ENCODE results near the gene THSD4. TPM values are rescaled to one million over a fixed set of nuclear protein-coding genes. Genes with fewer than 3 reads are reported as not detected.

THSD4 gene
- total and polyA plus RNA-seq, 2 of the 4 experiments (the other 2 are of a cell fraction), result 25.5 to 31.1 TPM

GRCh38 chr15:71097890-71098289 is 17.4 kb upstream of the THSD4 start:
- no peaks in the 10 kb centered on the region for H3K79me1 ChIP-seq (ENCODE audit: low read depth in 1 of 2, low read length in 2 of 2)
- no peak overlapping the region for H4K5ac ChIP-seq (ENCODE audit: low read depth, low read length)
- in situ Hi-C loops (cut with MboI; ENCODE audit: low sequenced_read_pairs), result no loop called here
- H3K36me3 ChIP-seq (ENCODE audit: control insufficient read depth, insufficient read depth, low read length), result no peaks in the 10 kb centered on the region
- ChIA-PET CTCF (no interaction called here), POLR2A (ENCODE audit: unreplicated experiment) (no interaction called here)
- BruUV-seq (replicated peaks), result no TSS peak
- no peaks in the 10 kb centered on the region for H3K27me3 ChIP-seq (ENCODE audit: control insufficient read depth, insufficient read depth, low read length)
- no peak overlapping the region for H3K4me2 ChIP-seq (ENCODE audit: low read depth, low read length)
- H2AK9ac ChIP-seq (replicated peaks; ENCODE audit: low read depth, low read length, poor library complexity), result no peak overlapping the region
- H3K14ac ChIP-seq (replicated peaks; ENCODE audit: low read depth, low read length), result no peak overlapping the region
- dilution Hi-C loops (cut with HindIII; ENCODE audit: low sequenced_read_pairs, unreplicated experiment), result no loop called here
- H3K4ac ChIP-seq (ENCODE audit: low read depth, low read length), result no peak overlapping the region
- no peaks in the 10 kb centered on the region for H4K20me1 ChIP-seq (ENCODE audit: insufficient read depth, low read length)
- no CpG with 5 or more reads among the region's 4 CpGs for WGBS, 2 experiments (ENCODE audit: extremely low coverage in 2 of 2, insufficient read length in 1 of 2)
- H4K8ac ChIP-seq (ENCODE audit: low read depth in 2 of 2, low read length in 2 of 2), result no peak overlapping the region
- no peak overlapping the region for H2BK15ac ChIP-seq (ENCODE audit: low read depth, low read length)
- no peak overlapping the region for H3K18ac ChIP-seq (ENCODE audit: low read depth, low read length)
- ATAC-seq (ENCODE audit: low read depth) (no peak), DNase-seq (no peak)
- no peak overlapping the region for H2AK5ac ChIP-seq (ENCODE audit: low read depth, low read length)
- H4K91ac ChIP-seq (ENCODE audit: insufficient read depth, low read depth, low read length), result no peak overlapping the region
- no peak overlapping the region for H2BK20ac ChIP-seq (ENCODE audit: low read depth, low read length)
- no peak overlapping the region for H3K27ac ChIP-seq (ENCODE audit: insufficient read depth, low read length)
- intact Hi-C loops (cut with micrococcal nuclease), result no loop called here
- H3K9ac ChIP-seq (ENCODE audit: low read depth, low read length), result no peak overlapping the region
- H2AFZ ChIP-seq (replicated peaks; ENCODE audit: low read length, poor library complexity), result no peak overlapping the region
- peaks cover 2% of the 10 kb centered on the region; the same call in 1 of the 2 replicates for H3K9me1 ChIP-seq (ENCODE audit: insufficient read depth, low read length)
- no peak overlapping the region for H3K23ac ChIP-seq (ENCODE audit: low read depth, low read length)
- no peak overlapping the region for H2BK120ac ChIP-seq (ENCODE audit: low read depth, low read length)
- no peak overlapping the region for H3K4me3 ChIP-seq (ENCODE audit: insufficient read depth, low read depth, low read length)
- peaks cover 7% of the 10 kb centered on the region for H3K4me1 ChIP-seq (ENCODE audit: control insufficient read depth, insufficient read depth, low read length)
- no peak overlapping the region for H3K56ac ChIP-seq (ENCODE audit: extremely low read depth, insufficient read depth, low read length)
- TF ChIP-seq BHLHE40 (IDR thresholded peaks at IDR 0.05; ENCODE audit: low read depth, low read length), result no peak
- no peak for TF ChIP-seq MAZ (IDR thresholded peaks at IDR 0.05; ENCODE audit: borderline replicate concordance, low read depth, low read length)
- TF ChIP-seq NFE2L2 (IDR thresholded peaks at IDR 0.05; ENCODE audit: low read depth, low read length), result no peak
- TF ChIP-seq RCOR1 (IDR thresholded peaks at IDR 0.05; ENCODE audit: insufficient replicate concordance, low read length), result no peak
- TF ChIP-seq CEBPB (IDR thresholded peaks at IDR 0.05; ENCODE audit: low read depth, low read length), result no peak
- TF ChIP-seq FOS (IDR thresholded peaks at IDR 0.05; ENCODE audit: low read depth, low read length), result no peak
- TF ChIP-seq ELK1 (IDR thresholded peaks at IDR 0.05; ENCODE audit: borderline replicate concordance, low read depth, low read length), result no peak
- H2BK5ac ChIP-seq (ENCODE audit: low read depth, low read length, poor library complexity, severe bottlenecking), result no peak overlapping the region
- no peaks in the 10 kb centered on the region for H3K9me3 ChIP-seq (ENCODE audit: control insufficient read depth, insufficient read depth, low read length)

All from IMR-90 (cell line).